H1 (cell line): ENCODE results near the gene NR4A3. TPM values are rescaled to one million over a fixed set of nuclear protein-coding genes. Genes with fewer than 3 reads are reported as not detected.

Experiments
- ASH2L ChIP-seq: fragments of 200-600, 300-600 bp; sonication (generic); IDR thresholded peaks from one replicate; pipeline ENCODE4 v1.7.1; 2017; ENCODE audit warnings: low read length
- BCL11A ChIP-seq, 2 experiments: IDR thresholded peaks; one replicate each; pipeline ENCODE4 v1.6.1; 2011; ENCODE audit warnings: low read depth in 2 of 2, low read length in 2 of 2, mild to moderate bottlenecking in 2 of 2
- CEBPB ChIP-seq: IDR thresholded peaks from 2 replicates; pipeline ENCODE4 v1.6.1; 2012; ENCODE audit warnings: low read depth, low read length
- CHD2 ChIP-seq: IDR thresholded peaks from 2 replicates; pipeline ENCODE4 v1.6.1; 2012; ENCODE audit warnings: low read length, improper control_type of control experiment
- CTCF ChIP-seq, 3 experiments: IDR thresholded peaks; 1 replicate in 2 of 3; 2 replicates in 1 of 3; pipeline versions ENCODE4 v1.5.1 to v1.6.1; 2011; ENCODE audit warnings: low read length in 3 of 3, mild to moderate bottlenecking in 3 of 3, inconsistent platforms in 2 of 3, low read depth in 1 of 3, moderate library complexity in 1 of 3; ENCODE audit not compliant: insufficient read depth in 1 of 3; ENCODE audit errors: control extremely low read depth in 1 of 3
- EP300 ChIP-seq, 2 experiments: IDR thresholded peaks; 1 replicate in 1 of 2; 2 replicates in 1 of 2; pipeline ENCODE4 v1.6.1; 2011 to 2012; ENCODE audit warnings: low read depth in 2 of 2, low read length in 2 of 2, mild to moderate bottlenecking in 2 of 2, borderline replicate concordance in 1 of 2, inconsistent platforms in 1 of 2, moderate library complexity in 1 of 2
- HDAC2 ChIP-seq, 2 experiments: fragments of 300-600 bp in 1 of 2; sonication (generic) in 1 of 2; IDR thresholded peaks; 2 replicates each; pipeline ENCODE4 v1.6.1; 2011 to 2012; ENCODE audit warnings: low read depth in 2 of 2, low read length in 2 of 2, mild to moderate bottlenecking in 2 of 2, moderate library complexity in 2 of 2, borderline replicate concordance in 1 of 2, inconsistent platforms in 1 of 2
- JUND ChIP-seq: IDR thresholded peaks from 2 replicates; pipeline ENCODE4 v1.6.1; 2011; ENCODE audit warnings: mild to moderate bottlenecking, improper control_type of control experiment, low read length
- KDM1A ChIP-seq: fragments of 200-600, 300-600 bp; sonication (generic); IDR thresholded peaks from 2 replicates; pipeline ENCODE4 v1.7.1; 2016; ENCODE audit warnings: mild to moderate bottlenecking, low read length, borderline replicate concordance
- NANOG ChIP-seq: IDR thresholded peaks from 2 replicates; pipeline ENCODE4 v1.6.1; 2011; ENCODE audit warnings: low read length, low read depth, mild to moderate bottlenecking, inconsistent platforms; ENCODE audit not compliant: insufficient read depth, poor library complexity, severe bottlenecking
- NRF1 ChIP-seq: IDR thresholded peaks from 2 replicates; pipeline ENCODE4 v1.6.1; 2011; ENCODE audit warnings: mild to moderate bottlenecking, low read depth, low read length, improper control_type of control experiment
- PHF8 ChIP-seq: fragments of 200-600 bp; sonication (generic); conservative IDR thresholded peaks from 2 replicates; pipeline ENCODE4 v1.7.1; 2012; ENCODE audit warnings: low read depth, mild to moderate bottlenecking, inconsistent platforms, low read length, moderate library complexity
- POLR2A ChIP-seq, 2 experiments: IDR thresholded peaks; 1 replicate in 1 of 2; 2 replicates in 1 of 2; pipeline ENCODE4 v1.6.1; 2011; ENCODE audit warnings: low read depth in 2 of 2, low read length in 2 of 2, mild to moderate bottlenecking in 2 of 2; ENCODE audit errors: control extremely low read depth in 1 of 2
- RBBP5 ChIP-seq: IDR thresholded peaks from 2 replicates; pipeline ENCODE4 v1.7.1; 2012; ENCODE audit warnings: low read depth, mild to moderate bottlenecking, inconsistent platforms, low read length, moderate library complexity, borderline replicate concordance
- RFX5 ChIP-seq: IDR thresholded peaks from 2 replicates; pipeline ENCODE4 v1.6.1; 2011; ENCODE audit warnings: low read depth, low read length, improper control_type of control experiment, borderline replicate concordance
- RXRA ChIP-seq: IDR thresholded peaks from 2 replicates; pipeline ENCODE4 v1.6.1; 2011; ENCODE audit warnings: low read depth, mild to moderate bottlenecking, low read length, moderate library complexity; ENCODE audit not compliant: insufficient read depth
- SIN3A ChIP-seq, 2 experiments: IDR thresholded peaks in 1 of 2; conservative IDR thresholded peaks in 1 of 2; 2 replicates each; pipeline ENCODE4 v1.6.1; 2011 to 2012; ENCODE audit warnings: low read length in 2 of 2, improper control_type of control experiment in 1 of 2, low read depth in 1 of 2, mild to moderate bottlenecking in 1 of 2
- SP4 ChIP-seq: IDR thresholded peaks from 2 replicates; pipeline ENCODE4 v1.6.1; 2012; ENCODE audit warnings: low read length, inconsistent platforms
- TEAD4 ChIP-seq: IDR thresholded peaks from 2 replicates; pipeline ENCODE4 v1.6.1; 2012; ENCODE audit warnings: low read depth, low read length, inconsistent platforms, mixed read lengths
- YY1 ChIP-seq: IDR thresholded peaks from 2 replicates; pipeline ENCODE4 v1.6.1; 2011; ENCODE audit warnings: low read depth, mild to moderate bottlenecking, low read length
- polyA plus RNA-seq, 7 experiments: library from polyadenylated mRNA; depleted of rRNA in 3 of 7; stranded (reverse) in 5 of 7; unstranded in 2 of 7; fragments of >200 nt in 5 of 7; fragments of 200-250 nt in 2 of 7; gene quantifications; 1 replicate in 5 of 7; 2 replicates in 1 of 7; 4 replicates in 1 of 7; pipeline versions ENCODE4 v1.2.1 to v1.2.3, GENCODE V29; 2011 to 2013; ENCODE audit warnings: missing spikeins in 2 of 7, mixed read lengths in 2 of 7
- total RNA-seq: library from RNA; stranded (reverse); fragmentation: NEBNext Ultra II Directional; extraction: Animal tissue kit (Norgen Biotek cat#: 25700); gene quantifications from 2 replicates; pipeline ENCODE4 v1.2.1, GENCODE V29; 2021

The NR4A3 gene
- total and polyA plus RNA-seq, 2 of the 8 experiments (the other 6 are each of a cell fraction or from before 2014, with no cell fraction given), result 0.05 to 0.30 TPM

DNA sequence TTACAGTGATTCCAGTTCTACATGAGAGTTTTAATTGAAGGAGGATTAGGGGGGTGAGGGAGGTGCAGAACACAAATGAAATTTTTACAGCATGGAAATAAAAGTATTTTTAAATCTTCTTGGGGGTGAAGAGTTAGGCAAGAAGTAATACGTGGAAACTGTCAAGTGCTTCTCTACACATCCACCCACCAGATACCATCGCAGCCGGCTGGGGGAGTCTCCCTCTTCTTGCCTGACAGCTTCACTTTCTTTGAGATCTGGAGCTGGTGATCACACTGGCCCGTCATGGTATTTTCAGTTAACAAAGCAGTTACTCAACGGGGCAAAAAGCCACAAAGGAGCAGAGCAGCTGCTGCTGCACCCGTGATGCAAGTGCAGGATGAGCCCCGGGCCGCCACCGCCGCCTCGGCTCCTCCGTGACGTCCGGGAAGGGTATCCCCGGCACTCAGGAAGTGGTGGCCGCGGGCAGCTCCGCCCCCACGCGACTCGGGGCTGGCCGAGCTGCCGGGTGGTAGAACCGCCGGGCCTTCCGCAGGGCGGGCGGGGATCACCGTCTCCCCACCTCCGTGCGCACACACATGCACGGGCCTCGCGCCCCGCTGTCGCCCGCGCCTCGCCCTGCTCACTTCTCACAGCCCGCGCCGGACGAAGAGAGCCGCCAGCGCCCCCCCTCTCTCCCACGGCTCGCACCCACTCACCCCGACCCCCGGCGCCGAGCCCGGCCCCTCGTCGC, 2.4 kb upstream of the NR4A3 start (continued):
- TF ChIP-seq RFX5 (no peak), KDM1A (no peak), SIN3A (conservative IDR thresholded peaks at IDR 0.05 in 1 of 2, IDR thresholded peaks at IDR 0.05 in 1 of 2; ENCODE audit: low read depth in 1 of 2, low read length in 2 of 2) (peak; percentile 13 to 89; a peak in 1 of 4 replicates), POLR2A (IDR thresholded peaks at IDR 0.05; ENCODE audit: control extremely low read depth in 1 of 2, low read depth in 2 of 2, low read length in 2 of 2) (peak in 1 of 2 experiments; percentile 95; a peak in 2 of 3 replicates), NRF1 (no peak), RBBP5 (0 out of 2 replicates have a peak, but pooled peaks have one; percentile 55), YY1 (no peak), ASH2L (peak; percentile 86), BCL11A (IDR thresholded peaks at IDR 0.05; ENCODE audit: low read depth in 2 of 2, low read length in 2 of 2) (no peak), SP4 (no peak; the same call in 1 of the 2 replicates), CHD2 (no peak), NANOG (no peak), JUND (no peak), PHF8 (peak; percentile 99), TEAD4 (no peak), CTCF (IDR thresholded peaks at IDR 0.05; ENCODE audit: control extremely low read depth in 1 of 3, insufficient read depth in 1 of 3, low read depth in 1 of 3, low read length in 3 of 3) (no peak), RXRA (no peak), HDAC2 (IDR thresholded peaks at IDR 0.05; ENCODE audit: borderline replicate concordance in 1 of 2, low read depth in 2 of 2, low read length in 2 of 2) (peak in 1 of 2 experiments; percentile 78; a peak in 1 of 4 replicates), CEBPB (peak; percentile 51; the same call in 1 of the 2 replicates), EP300 (IDR thresholded peaks at IDR 0.05; ENCODE audit: borderline replicate concordance in 1 of 2, low read depth in 2 of 2, low read length in 2 of 2) (no peak)
